ENCODE measurements around the gene GSK3B. TPM values are rescaled to one million over a fixed set of nuclear protein-coding genes. Genes with fewer than 3 reads are reported as not detected.

Gene GSK3B
- total and polyA plus RNA-seq, 3 donors from 2014 or later, result 64.9 to 73.1 (median 65.1) TPM

DNA sequence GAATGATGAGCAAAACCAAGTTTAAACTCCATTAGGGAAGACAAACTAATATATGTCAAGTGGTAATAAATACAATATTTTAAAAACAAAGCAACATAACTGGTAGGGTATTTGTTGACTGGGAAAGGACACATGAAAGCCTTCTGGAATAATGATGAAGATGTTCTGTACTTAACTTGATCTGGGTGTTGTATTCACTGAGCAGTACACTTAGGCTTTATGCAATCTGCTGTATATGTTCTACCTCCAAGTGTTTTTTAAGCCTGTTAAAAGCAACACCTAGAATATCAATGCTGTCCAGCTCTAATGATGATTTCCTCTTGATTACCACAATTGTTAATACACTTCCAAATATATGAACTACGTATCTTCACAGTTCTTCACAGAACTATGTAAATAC is 46.6 kb downstream of the GSK3B start:
- no peak overlapping the region for H3K4me3 ChIP-seq
- 95 to 96% methylated on average over 1 of the region's 1 CpG for WGBS, 2 donors
- DNase-seq, result no peak
- intact Hi-C loops (cut with DNase I; ENCODE audit: low total_unique reads), result no loop called here
- no peaks in the 10 kb centered on the region for H3K36me3 ChIP-seq (ENCODE audit: low read depth, missing control alignments)
- no peaks in the 10 kb centered on the region for H3K27me3 ChIP-seq
- no peaks in the 10 kb centered on the region for H3K4me1 ChIP-seq
- H3K9me3 ChIP-seq, result no peaks in the 10 kb centered on the region
- no peak overlapping the region for H3K27ac ChIP-seq
- TF ChIP-seq, protein P1, sequence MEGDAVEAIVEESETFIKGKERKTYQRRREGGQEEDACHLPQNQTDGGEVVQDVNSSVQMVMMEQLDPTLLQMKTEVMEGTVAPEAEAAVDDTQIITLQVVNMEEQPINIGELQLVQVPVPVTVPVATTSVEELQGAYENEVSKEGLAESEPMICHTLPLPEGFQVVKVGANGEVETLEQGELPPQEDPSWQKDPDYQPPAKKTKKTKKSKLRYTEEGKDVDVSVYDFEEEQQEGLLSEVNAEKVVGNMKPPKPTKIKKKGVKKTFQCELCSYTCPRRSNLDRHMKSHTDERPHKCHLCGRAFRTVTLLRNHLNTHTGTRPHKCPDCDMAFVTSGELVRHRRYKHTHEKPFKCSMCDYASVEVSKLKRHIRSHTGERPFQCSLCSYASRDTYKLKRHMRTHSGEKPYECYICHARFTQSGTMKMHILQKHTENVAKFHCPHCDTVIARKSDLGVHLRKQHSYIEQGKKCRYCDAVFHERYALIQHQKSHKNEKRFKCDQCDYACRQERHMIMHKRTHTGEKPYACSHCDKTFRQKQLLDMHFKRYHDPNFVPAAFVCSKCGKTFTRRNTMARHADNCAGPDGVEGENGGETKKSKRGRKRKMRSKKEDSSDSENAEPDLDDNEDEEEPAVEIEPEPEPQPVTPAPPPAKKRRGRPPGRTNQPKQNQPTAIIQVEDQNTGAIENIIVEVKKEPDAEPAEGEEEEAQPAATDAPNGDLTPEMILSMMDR (IDR thresholded peaks at IDR 0.05), result no peak
- TF ChIP-seq POLR2A (IDR thresholded peaks at IDR 0.05), result no peak

DNA sequence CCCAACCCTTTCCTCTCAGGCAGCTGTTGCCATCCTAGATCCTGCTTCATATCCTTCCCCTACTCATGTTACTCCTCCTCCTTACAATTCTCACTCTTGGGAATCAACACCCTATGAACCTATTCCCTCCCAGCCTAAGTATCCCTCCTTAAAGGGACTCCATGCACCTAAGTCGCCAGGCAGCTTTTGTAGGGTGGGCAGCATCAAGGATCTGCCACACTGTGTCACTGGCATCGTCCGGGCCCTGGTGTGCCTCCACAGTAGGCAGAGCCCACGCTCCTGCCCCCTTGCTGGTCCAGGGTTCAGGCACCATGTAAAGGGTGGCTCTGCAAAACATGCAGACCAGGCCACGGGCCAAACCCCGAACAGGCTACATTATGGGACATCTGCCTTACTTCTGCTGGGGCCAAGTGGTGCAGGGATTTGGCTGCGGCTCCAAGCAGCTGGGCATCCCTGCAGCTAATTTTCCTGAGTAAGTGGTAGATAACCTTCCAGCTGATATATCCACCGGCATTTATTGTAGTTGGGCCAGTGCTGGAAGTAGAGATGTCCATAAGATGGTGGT is 53.4 kb downstream of the GSK3B start:
- Histone ChIP-seq H3K27me3 (no peaks in the 10 kb centered on the region), H3K4me1 (no peaks in the 10 kb centered on the region), H3K27ac (no peak overlapping the region), H3K9me3 (no peaks in the 10 kb centered on the region), H3K36me3 (ENCODE audit: low read depth, missing control alignments) (no peaks in the 10 kb centered on the region), H3K4me3 (no peak overlapping the region)
- 95 to 97% methylated on average over 8 of the region's 8 CpGs for WGBS, 2 donors
- TF ChIP-seq, protein P1 (IDR thresholded peaks at IDR 0.05), result no peak
- no peak for TF ChIP-seq POLR2A (IDR thresholded peaks at IDR 0.05)
- no peak for DNase-seq
- intact Hi-C loops (cut with DNase I; ENCODE audit: low total_unique reads), result no loop called here

DNA sequence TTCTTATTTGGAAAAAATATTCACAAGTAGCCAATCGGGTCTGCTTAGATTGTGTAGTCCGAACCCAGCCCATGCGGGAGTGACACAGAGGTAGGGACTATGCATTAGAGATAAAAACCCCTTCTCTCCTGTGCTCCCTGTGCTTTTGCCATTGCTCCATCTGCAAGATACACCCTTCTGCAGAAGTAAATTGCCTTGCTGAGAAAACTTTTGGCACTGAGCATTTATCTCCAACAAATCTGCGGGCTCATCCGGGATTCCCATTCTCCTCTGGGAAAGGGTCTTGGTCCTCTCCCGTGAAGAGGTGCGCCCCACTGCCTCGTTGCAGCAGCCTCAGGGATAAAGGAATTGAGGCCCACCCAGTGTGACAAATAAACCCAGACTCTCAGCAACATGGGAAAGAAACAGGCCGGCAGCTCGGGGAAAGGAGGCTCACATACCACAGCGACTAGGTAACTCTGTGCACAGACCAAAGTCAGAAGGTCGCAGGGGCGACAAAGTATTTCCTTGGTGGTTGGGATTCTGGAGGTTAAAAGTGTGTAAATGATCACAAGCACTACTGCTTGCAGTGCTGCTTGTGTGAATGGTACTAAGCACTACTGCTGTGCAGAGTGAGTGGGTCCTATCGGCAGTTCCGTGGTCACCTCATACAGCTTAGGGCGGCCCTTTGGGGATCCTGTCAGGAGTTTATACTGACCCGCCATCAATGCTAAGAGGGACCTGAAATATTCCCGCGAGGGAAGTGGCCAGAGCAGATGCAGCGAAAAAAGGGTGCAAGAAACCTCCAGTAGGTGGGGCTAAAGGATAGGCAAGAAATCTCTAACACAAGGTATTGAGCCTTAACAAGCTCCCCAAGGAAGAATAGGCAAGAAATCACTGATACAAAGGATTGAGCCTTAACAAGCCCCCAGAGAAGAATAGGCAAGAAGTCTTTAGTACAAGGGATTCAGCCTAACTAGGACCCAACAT is 54.3 kb downstream of the GSK3B start:
- 93 to 95% methylated on average over 20 of the region's 20 CpGs for WGBS, 2 donors
- intact Hi-C loops (cut with DNase I; ENCODE audit: low total_unique reads), result no loop called here
- DNase-seq, result no peak
- Histone ChIP-seq H3K4me1 (no peaks in the 10 kb centered on the region), H3K9me3 (no peaks in the 10 kb centered on the region), H3K36me3 (ENCODE audit: low read depth, missing control alignments) (no peaks in the 10 kb centered on the region), H3K27me3 (no peaks in the 10 kb centered on the region), H3K4me3 (no peak overlapping the region), H3K27ac (no peak overlapping the region)
- TF ChIP-seq POLR2A (IDR thresholded peaks at IDR 0.05), result no peak
- TF ChIP-seq, protein P1 (IDR thresholded peaks at IDR 0.05), result peak in 1 of 3 experiments; percentile 4

DNA sequence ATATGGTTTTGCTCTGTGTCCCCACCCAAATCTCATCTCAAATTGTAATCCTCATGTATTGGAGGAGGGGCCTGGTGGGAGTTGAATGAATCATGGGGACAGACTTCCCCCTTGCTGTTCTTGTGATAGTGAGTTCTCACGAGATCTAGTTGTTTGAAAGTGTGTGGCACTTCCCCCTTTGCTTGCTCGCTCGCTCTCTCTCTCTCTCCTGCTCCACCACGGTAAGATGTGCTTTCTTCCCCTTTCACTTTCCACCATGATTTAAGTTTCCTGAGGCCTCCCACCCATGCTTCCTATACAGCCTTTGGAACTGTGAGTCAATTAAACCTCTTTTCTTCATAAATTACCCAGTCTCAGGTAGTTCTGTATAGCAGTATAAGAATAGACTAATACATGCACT is 60.7 kb downstream of the GSK3B start:
- Histone ChIP-seq H3K4me3 (no peak overlapping the region), H3K4me1 (no peaks in the 10 kb centered on the region), H3K9me3 (no peaks in the 10 kb centered on the region), H3K27me3 (no peaks in the 10 kb centered on the region), H3K27ac (no peak overlapping the region), H3K36me3 (ENCODE audit: low read depth, missing control alignments) (no peaks in the 10 kb centered on the region)
- WGBS, 2 donors, result 71 to 88% methylated on average over 4 of the region's 4 CpGs
- TF ChIP-seq, protein P1 (IDR thresholded peaks at IDR 0.05), result no peak
- TF ChIP-seq POLR2A (IDR thresholded peaks at IDR 0.05), result no peak
- DNase-seq, result no peak
- intact Hi-C loops (cut with DNase I; ENCODE audit: low total_unique reads), result no loop called here
